Measurements from ENCODE around the gene SAE1.

DNA sequence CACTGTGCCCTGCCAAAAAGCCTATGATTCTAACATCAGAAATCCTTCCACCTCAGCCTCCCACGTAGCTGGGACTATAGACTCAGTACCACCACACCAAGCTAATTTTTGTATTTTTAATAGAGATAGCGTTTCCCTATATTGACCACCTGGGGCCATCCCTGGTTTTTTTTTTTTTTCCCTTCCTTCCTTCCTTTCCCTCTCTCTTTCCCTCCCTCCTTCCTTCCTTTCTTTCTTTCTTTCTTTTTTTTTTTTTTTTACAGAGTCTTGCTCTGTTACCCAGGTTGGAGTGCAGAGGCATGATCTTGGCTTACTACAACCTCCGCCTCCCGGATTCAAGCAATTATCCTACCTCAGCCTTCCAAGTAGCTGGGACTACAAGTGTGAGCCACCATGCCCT, 1.1 kb upstream of the SAE1 start:
- TF ChIP-seq, protein P1, sequence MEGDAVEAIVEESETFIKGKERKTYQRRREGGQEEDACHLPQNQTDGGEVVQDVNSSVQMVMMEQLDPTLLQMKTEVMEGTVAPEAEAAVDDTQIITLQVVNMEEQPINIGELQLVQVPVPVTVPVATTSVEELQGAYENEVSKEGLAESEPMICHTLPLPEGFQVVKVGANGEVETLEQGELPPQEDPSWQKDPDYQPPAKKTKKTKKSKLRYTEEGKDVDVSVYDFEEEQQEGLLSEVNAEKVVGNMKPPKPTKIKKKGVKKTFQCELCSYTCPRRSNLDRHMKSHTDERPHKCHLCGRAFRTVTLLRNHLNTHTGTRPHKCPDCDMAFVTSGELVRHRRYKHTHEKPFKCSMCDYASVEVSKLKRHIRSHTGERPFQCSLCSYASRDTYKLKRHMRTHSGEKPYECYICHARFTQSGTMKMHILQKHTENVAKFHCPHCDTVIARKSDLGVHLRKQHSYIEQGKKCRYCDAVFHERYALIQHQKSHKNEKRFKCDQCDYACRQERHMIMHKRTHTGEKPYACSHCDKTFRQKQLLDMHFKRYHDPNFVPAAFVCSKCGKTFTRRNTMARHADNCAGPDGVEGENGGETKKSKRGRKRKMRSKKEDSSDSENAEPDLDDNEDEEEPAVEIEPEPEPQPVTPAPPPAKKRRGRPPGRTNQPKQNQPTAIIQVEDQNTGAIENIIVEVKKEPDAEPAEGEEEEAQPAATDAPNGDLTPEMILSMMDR (conservative IDR thresholded peaks at IDR 0.05 in 1 of 2, IDR thresholded peaks at IDR 0.05 in 1 of 2; ENCODE audit: extremely low read depth in 1 of 2, insufficient read depth in 1 of 2, low read depth in 1 of 2, low read length in 2 of 2): no peak
- TF ChIP-seq EZH2 (IDR thresholded peaks at IDR 0.05; ENCODE audit: borderline replicate concordance, low read length): no peak

All from mammary epithelial cell (primary cell).